IPS DF 4.7 (cell line): ENCODE data around the gene SLAMF1.
"Not testable (repeated sequence)": the region's sequence is repeated elsewhere in the genome, so short reads cannot be mapped to it uniquely, and the experiment has no call there.

ENCODE experiments used
- DNase-seq: peaks from one replicate; pipeline ENCODE4 v3.0.0-alpha.2; 2013; ENCODE audit warnings: low spot score; ENCODE audit errors: extremely low read depth

Gene SLAMF1

DNA sequence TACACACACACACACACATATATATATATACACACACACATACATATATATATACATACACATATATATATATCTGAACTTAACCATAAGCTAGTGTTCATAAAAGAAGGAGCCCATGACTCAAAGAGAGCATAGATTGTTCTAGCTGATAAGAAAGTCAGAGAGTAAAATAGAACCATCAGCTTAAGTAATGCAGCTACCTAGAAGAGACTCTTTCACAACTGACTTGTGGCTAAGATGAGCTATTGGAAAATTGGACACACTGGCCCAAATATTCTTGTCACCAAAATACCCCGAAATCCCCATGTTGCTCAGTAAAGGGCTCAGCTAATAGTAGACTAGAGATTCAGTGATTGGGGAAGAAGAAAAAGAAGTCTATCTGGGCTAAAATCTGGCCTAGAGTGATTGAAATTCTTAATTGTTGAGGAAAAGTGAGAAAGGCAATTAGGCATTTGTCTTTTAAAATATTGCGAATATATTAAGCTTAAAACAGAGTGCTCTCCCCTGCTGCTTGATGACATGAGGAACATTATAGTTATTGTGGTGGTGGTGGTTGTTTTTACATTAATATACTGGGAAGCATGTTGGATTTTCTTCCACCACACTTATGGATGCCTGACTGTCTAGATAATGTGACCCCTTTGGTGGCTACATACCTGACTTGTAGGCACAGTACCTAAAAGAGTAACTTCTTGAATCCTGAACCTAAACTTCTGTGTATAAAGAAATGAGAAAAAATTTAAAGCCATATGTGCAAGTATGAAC is 6.3 kb downstream of the SLAMF1 start:
- DNase-seq: no peak

DNA sequence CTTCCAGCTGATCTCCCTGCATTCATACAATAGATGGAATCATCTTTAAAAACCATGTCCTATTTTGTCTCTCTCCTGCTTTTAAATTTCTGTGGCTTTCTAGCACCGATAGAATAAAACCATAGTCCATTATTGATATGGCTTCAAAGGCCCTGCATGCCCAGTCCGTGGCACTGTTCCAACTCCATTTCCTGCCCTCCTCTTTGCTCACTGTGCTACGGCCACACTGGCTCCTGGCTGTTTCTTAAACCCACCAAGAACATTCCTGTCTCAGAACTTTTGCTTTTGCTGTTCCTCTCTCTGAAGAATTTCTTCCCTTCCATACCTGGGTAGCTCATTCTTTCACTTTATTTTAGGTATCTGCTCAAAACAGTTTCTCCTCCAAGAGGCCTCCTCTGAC is 7.2 kb downstream of the SLAMF1 start:
- DNase-seq: no peak

DNA sequence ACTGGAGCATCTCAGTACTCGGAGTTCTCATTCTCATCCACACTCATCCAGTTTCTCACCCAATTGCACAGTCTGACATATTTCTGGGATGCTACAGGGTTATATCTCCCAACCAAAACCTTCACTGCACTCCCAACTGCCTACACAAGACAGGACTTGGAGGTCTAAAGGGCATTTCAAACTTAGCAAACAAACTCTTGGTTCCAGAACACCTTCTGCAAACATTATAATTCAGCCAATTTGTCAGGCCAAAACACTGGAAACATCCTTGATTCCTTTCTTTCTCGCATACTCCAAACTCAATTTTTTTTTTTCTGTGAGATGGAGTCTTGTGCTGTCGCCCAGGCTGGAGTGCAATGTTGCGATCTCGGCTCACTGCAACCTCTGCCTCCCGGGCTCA is 7.9 kb downstream of the SLAMF1 start:
- DNase-seq: no peak

DNA sequence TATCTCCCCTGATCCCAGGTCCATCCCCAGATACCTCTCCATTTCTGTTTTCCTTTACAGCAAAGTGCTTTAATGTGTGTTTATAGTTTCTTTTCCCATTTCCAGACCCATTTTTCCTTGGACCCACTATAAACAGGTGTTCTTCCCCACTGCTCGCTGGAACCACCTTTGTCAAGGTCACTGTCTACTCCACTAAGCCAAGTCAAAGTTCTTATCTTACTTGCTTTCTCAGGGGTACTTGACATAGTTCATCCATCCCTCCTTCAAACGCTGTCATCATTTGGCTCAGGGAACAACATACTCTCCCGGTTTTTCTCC is 8.3 kb downstream of the SLAMF1 start:
- DNase-seq: no peak

DNA sequence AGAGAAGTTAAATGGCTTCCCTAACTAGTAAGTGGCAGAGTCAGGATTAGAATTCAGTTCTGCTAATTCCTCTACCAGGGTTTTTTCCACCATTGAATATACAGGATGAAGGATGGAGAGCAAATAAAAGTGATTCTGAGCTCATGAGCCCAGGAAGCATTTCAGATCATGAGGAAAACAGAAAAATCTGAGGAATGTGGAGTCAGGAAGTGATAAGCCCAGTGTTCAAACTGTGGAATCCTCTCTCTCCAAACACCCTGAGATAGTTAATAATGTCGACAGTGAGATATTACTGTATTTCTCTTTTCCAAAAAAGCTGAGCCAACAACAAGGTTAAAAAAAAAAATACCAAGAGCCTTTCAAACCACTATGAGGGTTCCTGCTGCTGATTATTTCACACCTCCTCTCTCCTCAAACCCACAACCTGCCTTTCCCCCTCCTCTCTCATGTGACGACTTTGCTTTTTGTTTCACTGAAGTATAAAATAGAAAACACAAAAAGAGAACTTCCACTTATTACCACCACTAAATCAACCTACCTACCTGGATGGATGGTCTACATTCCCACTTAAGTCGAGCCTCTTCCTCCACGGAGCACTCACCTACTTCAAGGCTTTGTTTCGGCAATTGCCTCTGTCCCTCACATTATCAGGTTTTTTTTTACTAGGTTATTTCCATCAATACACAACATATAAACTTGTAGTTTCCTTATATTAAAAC is 8.9 kb downstream of the SLAMF1 start:
- no peak for DNase-seq

DNA sequence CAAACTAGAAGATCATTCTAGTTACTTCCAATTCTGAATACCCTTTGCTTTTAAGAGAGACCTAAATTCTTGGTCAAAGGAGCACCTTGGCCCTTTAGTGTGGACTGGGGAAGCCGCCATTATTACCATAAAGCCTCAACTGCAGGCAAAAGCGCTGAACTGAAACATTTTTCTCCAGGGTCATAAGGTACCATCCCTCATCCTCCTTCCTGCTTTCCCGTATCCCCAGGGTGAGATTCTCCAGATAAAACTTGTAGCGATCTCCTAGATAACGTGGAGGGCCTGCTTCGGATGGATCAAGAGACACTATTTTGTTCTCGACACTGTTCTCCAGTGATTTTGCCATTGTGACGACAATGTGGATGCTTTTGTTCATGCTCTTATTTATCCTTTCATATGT is 9.8 kb downstream of the SLAMF1 start:
- DNase-seq: no peak

DNA sequence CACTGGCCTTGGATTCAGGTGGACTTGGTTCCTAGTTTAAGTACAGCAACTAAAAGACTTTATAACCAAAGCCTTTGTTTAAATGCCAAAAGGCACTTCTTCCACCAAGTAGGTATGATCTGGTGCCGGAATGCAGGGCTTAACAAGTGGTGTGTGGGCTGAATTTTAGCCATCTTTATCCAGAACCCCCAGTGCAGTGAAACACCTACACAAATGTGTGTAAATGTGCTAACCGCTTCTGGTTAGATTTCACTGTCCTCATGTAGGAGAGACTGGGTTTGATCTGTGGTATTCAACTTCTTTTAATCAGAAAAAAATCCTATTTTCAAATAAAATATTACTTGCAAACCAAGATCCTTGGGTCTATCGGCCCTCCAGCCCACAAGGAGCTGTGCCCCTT is 10.3 kb downstream of the SLAMF1 start:
- no peak for DNase-seq

DNA sequence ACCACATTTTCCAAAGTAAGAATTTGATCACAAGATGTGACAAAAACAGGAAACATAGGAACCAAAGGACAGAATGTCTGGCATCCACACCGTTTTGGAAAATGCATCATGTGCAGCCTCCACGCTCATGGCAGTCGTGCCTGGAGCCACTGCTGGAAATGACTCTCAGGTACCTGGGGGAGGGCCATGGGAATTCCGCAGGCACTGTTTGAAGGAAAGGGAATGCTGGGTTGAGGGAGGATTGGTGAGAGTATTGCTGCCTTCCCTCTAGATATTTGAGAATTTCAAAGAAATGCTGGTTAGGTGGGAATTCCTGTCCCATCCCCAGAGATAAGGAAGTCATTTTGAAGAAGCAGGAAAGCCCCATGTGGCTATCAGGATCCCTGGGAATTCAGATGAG is 10.8 kb downstream of the SLAMF1 start:
- no peak for DNase-seq

DNA sequence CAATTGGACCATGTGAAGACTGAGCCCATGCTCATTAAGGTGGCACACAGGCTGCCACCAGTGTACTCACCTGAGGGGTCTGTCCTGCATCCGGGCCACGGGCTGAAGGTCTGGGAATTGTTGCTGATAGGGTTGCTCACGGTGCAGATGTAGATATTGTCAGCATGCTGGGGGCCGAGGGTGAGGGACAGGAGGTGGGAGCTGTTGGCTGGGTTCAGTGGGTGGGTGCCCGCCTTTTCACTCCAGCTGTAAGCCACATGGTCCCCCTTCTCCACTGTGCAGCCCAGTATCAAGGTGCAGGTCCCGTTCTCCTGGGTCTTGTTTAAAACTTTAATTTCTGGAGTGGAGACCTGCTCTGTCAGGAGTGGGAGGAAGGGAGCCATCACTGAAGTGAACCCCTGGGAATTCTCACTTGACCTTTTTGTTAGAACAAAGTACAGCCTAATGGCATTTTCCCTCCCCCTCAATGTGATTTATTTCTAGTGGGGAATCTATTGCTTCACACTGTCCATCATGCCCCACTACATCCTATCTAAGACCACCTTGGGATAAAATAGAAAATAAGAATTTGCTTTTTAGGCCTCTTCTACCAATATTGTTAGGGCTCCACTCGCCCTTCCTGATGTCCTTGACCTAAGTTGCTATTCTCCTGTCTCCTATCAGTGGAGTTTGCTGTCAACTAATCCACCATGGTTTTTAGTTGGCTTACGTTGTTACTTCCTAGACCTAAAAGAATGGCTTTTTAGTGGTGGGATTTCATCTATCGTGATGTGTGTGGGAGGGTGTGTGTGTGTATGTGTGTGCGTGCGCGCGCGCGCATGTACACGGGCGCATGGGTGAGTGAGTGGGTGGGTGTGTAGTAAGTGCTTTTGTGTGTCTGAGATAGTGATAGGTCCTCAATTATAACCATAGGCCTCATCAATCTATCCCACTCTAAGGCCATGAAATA is 12.0 kb downstream of the SLAMF1 start:
- DNase-seq: no peak

DNA sequence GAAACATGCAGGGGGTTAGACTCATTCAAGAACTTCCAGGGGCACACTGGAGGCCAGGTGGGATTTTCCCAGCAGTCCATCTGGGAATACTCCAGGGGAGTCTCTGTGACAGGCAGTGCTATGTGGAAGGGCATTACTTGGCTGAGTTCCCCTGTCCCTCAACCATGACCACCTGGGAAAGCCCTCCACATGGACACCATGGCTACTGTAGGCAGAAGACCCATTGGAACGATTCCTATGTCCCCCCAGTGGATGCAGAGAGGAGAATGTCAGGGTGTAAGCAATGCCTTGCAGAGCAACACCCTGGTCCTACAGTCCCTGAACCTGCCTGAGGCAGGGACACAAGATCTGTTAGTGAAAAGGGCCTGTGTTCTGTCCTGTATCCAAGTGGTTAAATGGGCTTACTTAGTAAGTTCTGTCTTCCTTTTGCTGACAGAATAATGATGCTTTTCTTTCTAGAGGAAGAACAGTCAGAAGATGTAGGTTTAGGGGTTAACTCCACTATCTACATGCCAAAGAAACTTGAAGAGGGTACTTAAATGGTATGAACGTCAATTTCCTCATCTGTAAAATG is 13.4 kb downstream of the SLAMF1 start:
- no peak for DNase-seq

DNA sequence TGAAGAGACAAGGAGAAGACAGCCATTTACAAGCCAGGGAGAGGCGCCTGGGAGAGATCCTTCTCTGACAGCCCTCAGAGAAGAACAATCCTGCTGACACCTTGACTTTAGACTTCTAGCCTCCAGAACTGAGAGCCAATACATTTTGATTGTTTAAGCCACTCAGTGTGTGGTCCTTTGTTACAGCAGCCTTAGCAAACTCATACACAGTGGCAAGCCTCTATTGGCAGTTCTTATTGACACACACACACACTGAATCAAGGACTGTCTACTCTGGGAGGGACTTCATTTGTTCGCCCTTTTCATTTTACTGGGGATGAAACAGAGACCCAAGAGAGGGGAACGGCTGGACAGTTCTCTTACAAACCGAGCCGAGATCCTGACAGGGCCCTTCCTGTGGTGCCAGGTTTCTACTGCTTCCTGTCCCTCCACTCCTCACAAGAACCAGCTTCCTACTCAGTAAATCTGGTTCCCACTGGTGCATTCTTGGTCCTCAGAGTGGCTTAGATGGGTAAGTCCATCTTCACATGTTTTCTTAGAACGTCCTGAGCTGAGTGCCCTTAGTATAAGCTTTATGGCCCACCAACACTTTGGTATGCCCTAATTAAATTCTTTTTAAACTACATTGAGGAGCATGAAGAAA is 14.7 kb downstream of the SLAMF1 start:
- no peak for DNase-seq

DNA sequence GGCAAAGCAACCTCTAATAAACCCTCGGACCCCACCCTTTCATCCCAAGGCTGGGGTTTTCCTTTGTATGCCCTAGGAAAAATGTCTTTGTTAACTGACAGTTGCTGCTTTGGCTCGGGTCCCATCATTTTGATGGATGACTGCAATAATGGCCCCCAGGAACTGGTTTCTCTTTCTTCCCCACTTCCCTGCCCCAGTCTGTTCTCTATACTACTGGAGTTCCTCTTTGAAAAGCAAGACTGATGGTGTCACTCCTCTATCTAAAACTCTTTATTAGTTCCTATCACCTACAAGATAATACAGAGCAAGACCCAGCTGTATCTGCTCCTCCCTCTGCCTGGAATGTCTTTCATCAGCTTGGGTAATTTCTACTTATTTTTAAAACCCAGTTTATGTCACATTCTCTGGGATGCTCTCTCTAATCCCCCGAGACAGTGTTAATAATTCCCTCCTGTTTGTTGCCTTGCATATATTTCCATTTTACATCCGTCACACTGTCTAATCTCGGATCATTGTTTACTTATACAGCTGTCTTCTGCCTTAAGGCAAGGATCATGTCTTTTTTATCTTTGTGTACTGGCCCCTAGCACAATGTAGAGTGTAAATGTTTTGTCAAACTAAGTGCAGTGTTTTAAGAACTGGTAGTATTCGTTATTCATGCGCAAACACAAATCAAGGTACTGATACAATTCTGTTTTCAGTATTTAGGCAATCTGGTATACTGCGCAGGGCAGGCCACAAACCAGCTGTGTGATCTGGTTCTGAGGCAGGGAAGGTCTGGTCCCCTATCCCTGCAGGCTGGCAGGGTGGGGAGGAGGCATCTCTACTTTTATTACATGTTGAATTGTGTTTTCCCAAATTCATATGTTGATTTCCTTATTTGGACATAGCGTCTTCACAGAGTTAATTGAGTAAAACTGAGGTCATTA is 16.1 kb downstream of the SLAMF1 start:
- no peak for DNase-seq

DNA sequence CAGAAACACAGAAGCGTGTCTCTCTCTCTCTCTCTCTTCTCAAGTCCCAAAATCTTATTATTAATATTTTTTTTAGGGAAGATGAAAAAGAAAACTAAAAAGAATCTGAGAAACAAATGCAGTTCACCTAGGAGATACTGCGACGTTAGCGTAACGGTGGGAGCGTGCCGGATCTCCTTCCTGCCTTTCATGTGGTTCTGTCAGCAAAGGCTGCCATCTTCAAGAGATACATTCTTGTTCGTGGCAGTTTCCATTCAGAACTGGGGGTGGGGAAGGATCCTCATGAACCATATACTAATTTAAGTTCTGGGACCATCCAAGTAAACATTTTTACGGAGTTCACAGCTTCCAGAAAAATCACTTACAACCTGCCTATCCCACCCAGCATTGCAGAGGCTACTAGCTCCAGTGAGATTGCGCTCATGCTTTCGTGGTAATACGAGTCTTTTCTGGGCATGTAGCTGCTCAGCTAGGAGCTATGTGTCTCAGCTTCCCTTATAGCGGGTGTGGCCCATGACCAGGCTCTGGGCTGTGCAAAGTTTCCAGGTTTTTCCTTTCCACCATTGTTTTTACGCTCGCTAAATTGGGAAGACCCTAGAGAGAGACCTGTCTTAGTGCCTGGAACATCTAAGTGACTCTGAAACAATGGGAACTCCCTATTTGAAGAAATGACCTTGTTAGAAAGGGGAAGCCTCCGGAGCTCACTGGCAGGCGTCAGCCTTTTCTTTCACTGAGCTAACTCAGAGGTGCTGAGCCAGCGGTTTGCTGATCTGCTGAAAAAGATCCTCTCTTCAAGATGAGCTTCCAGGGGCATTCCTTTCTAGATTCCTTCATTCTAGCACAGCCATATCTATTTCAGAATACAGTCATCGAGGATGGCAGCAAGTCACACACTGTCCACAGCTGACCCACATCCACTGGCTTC is 17.3 kb downstream of the SLAMF1 start:
- DNase-seq: no peak

DNA sequence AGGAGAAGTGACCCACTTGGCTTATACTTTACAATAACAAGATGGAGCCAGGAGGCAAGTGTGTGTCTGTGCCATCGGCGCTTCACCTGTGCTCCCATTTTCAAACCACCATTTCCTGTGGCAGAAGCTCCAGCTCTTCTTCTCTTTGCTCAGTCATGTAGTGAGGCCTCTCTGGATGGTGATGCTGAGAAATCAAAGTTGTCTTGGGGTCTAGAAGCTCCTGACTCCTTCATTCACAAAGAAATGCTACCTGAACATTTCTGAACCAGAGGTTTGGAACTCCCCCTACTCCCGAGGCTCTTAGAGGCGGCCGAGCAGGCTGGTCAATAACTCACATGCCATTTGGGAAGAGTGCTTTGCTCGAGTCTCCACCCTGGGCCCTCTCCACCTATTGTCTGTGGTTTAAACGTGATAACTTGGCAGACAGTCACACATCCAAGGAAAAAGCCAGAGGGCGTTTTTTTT is 18.0 kb downstream of the SLAMF1 start:
- no peak for DNase-seq

DNA sequence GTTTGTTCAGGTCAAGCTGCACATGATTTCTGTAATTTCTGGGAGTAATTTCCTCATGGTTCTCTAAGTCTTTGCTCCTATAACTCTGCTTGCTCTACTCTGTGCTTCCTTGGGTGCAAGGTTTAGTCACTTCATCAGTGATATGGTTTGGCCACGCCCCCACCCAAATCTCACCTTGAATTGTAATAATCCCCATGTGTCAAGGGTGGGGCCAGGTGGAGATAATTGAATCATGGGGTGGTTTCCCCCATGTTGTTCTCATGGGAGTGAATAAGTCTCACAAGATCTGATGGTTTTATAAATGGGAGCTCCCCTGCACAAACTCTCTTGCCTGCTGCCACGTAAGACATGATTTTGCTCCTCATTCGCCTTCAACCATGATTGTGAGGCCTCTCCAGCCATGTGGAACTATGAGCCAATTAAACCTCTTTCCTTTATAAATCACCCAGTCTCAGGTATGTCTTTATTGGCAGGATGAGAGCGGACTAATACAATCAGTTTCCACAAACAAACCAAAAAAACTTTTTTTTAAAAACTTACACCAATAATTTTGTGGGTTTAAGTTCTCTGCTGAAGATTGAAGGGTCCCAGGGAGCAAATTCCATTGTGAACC is 19.1 kb downstream of the SLAMF1 start:
- DNase-seq: not testable (repeated sequence)

DNA sequence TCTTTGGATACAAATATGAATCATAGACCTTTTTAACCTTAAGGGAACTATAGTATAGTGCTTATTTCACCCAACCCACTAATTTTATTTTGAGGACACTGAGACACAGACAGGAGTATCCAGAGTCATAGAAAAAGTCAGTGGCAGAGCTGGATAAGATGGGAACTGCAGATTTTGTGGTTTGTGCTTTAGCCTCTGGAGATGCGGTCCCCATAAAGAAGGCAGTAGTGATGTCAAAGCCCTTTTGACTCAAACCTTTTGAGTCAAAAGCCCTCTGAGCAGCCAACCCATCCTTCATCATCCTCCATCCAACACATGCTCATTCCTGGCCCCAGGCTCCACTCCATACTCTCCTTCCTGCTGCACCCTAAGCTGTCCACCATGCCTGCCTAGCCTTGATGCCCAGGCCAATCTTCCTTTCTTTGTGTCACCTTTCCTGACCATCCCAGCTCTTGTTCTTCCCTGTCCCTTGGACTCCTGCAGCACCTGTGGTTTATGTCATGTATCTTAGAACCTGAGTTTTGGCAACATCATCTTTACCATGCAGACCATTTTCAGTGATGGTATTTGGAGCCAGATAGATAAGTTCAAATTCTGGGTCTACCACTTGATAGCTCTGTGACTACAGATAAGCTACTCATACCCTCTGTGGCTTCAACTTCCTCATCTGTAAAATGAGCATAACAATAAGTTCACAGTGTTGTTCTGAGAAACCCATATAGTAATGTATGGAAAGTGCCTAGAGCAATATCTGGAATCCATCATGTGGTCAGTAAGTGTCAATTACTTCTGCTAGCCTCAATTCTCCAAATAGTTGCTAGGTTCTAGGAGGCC is 20.1 kb downstream of the SLAMF1 start:
- DNase-seq: no peak

DNA sequence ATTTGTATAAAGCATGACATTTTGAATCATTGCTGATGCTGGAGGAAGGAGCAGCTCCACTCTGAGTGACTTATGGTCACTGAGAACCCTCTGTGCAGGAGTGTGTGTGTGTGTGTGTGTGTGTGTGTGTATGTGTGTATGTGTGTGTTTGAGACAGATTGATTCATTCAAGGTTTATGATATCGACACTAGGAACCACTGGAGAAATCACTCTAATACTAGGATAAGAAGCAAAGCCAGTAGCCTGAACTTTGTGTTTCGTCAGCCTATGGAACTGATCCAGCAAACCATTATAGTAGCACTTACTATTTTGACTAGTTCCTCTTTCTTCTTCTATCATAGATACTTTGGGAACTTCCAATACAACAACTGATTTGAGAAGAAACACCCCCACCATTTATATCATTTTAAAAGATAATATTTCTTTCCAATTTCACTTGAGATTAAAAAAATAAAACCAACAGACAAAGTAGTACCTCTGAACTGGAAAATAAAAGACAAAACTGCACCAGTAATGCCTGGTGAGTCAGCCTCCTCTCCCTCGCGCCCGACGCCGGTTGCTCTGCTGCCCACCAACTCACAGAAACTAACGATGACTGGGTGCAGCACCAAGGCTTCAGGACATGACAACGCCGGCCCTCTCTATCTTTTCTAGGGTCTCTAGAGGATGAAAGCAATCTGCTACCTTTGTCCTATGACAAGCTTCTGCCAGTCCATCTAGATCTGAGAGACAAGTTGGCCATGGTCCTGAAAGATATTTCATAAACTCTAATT is 20.9 kb downstream of the SLAMF1 start:
- DNase-seq: no peak
